GM12801 (cell line): ENCODE data around the gene LY6G6F.

ENCODE experiments used
- TF ChIP-seq, protein P1 (sequence below): IDR thresholded peaks from one replicate; pipeline ENCODE4 v1.5.1; 2011; ENCODE audit warnings: control low read depth; ENCODE audit not compliant: insufficient read length; ENCODE audit errors: extremely low read depth

LY6G6F gene

DNA sequence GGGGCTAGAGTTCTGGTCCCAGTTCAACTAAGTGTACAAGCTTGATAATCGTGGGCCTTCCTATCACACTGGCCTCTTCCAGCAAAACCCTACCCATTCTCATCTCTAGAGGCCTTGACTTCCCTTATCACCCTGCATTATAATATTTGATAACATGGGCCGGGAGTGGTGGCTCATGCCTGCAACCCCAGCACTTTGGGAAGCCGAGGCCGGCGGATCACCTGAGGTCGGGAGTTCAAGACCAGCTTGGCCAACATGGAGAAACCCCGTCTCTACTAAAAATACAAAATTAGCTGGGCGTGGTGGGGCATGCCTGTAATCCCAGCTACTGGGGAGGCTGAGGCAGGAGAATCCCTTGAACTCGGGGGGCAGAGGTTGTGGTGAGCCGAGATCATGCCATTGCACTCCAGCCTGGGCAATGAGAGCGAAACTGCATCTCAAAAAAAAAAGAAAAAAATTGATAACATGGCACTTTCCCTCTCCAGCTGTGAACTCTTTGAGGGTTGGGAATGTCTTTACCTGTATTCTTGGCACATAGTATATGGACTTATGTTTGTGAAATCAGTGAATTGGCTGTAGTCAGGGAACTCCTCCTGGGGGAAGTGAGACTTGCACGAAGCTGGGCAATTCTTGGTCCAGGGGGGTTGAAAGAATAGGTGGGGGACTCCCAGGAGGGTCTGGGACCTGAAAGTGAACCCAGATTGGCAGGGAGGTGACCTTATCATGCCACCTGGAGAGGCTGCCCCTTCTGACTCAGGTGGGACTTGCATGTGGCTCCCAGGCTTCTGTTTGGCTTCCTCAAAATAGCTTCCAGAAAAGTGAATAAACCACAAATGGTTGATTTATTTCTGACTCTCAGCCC, 45.2 kb upstream of the LY6G6F start:
- TF ChIP-seq, protein P1, sequence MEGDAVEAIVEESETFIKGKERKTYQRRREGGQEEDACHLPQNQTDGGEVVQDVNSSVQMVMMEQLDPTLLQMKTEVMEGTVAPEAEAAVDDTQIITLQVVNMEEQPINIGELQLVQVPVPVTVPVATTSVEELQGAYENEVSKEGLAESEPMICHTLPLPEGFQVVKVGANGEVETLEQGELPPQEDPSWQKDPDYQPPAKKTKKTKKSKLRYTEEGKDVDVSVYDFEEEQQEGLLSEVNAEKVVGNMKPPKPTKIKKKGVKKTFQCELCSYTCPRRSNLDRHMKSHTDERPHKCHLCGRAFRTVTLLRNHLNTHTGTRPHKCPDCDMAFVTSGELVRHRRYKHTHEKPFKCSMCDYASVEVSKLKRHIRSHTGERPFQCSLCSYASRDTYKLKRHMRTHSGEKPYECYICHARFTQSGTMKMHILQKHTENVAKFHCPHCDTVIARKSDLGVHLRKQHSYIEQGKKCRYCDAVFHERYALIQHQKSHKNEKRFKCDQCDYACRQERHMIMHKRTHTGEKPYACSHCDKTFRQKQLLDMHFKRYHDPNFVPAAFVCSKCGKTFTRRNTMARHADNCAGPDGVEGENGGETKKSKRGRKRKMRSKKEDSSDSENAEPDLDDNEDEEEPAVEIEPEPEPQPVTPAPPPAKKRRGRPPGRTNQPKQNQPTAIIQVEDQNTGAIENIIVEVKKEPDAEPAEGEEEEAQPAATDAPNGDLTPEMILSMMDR: no peak

DNA sequence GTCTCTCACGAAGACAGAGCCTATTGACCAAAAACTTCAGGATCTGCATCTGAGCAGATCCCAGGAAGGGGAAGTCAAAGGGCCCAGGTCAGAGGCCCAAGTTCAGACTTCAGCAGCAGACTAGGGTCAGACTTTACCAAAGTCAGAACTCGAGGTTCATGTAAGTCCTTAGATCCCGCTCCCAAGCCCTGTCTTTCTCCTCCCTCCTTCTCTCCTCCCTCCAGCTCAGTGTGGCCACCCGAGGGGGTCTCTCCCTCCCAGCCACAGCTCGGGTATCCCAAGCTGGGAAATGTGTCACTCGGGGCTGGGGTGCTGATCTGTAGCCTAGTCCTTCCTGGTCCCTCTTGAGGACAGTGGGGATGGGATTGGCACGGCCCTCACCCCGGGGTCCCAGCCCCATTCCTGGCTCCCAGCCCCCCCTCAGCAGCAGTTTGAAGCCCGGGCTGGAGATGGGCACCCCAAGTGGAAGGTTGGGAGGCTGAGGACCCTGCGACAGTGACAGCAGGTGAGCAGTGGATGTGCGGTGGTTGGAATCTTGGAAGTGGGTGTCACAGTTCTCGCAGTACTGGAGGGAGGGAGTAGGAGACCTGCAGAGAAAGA, 44.4 kb upstream of the LY6G6F start:
- TF ChIP-seq, protein P1: no peak

DNA sequence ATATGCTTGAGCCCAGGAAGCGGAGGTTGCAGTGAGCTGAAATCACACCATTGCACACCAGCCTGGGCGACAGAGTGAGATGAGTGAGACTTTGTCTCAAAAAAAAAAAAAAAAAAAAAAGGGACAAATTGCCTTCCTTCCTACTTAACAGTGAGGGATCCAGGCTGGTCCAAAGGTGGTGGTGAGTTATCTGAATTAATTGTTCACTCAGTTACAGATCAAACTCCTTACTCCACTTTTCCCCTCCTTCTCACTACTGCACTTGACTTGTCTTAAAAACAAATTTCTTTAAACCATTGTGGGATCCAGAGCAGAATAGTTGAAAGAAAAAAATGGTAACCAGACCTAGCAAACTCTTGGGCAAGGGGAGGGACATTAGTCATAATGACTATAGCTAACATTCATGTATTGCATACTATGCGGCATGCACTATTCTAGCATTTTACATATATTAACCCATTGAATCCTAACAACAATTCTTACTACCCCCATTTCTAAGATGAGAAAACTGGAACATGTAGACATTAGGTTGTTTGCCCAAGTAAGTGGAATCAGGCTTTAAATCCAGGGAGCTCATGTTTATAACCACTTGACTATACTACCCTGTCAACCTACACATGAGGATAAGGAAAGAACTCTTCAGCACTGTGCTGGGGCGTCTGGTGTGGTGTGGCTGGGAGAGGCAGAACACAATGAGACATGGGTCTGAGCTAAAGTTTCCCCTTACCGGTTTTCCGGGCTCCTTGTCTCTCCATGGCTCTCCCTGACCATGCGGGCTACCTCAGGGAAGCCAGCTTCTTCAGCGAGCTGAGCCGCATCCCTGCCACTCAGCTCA, 43.3 kb upstream of the LY6G6F start:
- TF ChIP-seq, protein P1: no peak

DNA sequence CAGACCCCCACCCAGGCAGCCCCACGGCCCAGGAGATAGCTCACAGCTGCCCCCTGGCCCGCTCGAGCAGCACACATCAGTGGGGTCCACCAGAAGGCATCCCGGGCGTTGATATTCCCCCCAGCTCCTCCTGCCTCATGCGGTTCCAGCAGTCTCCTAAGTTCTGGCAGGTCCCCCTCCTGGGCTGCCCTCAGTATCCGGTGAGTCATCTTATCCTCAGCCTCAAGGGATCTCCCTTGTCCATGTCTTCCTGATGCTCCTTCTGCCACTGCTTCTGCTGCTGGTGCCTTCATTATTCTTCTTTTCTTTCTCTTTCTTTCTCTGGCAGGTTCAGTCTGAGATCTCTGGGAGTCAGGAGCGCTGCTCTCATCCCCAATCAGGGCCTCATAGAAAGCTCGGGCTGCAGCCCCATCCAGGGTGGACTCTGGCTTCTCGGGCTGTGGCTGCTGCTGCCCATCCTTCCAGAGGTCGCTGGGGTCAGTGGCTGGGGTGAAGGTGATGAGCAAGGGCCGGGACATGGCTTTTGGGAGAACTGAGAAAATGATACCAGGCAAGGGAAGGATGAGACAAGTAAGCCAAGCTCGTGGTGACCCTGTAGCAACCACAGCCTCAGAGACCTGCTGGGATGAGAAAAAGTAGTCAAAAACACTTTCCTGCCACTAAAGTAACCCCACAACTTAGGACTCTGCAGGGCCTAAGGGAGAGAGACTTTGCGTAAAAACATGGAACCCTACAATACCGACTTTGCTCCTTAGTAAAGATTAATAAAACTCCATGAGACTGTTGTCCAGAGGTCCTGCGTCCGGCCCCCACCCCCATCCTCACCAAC, 42.5 kb upstream of the LY6G6F start:
- TF ChIP-seq, protein P1: no peak

DNA sequence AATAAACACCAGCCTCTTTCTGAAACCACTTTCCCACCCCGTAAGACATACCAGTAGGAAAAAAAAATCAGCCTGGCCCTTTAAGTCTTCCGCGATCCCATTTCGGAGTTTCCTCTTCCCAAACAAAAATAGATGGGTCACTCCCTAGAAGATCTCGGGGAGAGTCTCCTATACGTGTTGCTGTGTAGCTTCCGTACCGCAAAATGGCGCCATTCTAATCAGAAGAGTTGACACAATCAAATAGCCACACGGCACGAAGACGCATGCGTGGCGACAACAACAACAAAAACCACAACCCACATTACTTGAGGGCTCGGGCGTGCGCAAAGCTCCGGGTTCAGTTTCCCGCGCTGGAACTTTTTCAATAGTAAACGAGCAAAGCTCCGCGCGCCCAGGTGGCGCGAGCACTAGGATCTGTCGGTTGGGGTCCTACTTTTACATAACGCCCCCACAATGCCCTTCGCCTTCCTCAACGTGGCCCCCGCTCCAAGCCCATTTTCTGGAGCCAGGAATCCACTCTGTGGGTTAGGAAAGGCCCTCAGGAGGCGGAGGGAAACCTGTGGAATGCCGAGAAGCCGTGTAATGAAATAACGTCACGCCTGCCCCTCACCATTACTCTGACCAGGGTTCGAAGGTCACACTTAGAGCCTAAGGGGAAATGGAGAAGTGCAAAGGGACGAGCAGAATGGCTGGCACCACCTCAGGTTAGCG, 41.7 kb upstream of the LY6G6F start, which contains the start of gene GPANK1:
GPANK1 (minus strand) TSS at position 208 of the 711 bp plus-strand sequence. CDS start 519 bp downstream, outside the sequence.
- TF ChIP-seq, protein P1: no peak

DNA sequence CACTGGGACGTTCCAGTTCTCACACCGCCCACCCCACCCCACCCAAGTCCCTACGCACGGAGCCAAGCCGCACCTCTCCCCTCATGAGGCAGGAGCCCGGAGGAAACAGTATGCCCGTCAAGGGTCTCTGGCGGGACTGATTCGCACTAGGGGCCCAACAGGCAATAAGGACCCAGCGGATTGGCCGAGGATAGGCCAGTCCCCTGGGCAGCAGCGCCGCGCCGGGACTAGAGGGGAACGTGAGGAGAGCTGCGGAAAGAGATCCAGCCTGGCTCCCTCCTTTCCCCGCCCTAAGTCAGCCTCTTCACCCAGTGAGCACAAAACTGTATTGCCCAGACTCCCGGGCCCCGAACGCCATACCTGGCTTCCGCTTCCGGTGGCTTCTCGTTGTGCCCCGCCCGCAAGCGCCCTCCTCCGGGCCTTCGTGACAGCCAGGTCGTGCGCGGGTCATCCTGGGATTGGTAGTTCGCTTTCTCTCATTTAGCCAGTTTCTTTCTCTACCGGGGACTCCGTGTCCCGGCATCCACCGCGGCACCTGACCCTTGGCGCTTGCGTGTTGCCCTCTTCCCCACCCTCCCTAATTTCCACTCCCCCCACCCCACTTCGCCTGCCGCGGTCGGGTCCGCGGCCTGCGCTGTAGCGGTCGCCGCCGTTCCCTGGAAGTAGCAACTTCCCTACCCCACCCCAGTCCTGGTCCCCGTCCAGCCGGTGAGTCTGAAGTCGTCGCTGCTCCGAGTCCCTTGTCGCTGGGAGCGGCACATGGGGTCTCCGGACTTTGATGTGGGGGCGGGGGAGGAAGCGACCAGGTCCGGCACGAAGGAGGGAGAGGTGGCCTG, 40.9 kb upstream of the LY6G6F start, which contains the start of gene CSNK2B:
CSNK2B (plus strand) TSS at position 580 of the 836 bp plus-strand sequence. CDS start 752 bp downstream, outside the sequence.
- TF ChIP-seq, protein P1: no peak
